GM21737 (cell line): Measurements from ENCODE around the gene SLC4A8.
"Not testable (repeated sequence)": the region's sequence is repeated elsewhere in the genome, so short reads cannot be mapped to it uniquely, and the experiment has no call there.

Experiments
- ATAC-seq: cut with Tn5 transposase; IDR thresholded peaks from one replicate; pipeline ENCODE4 v1.9.1; 2021; ENCODE audit warnings: mild to moderate bottlenecking, moderate library complexity; ENCODE audit not compliant: unreplicated experiment

Gene SLC4A8

DNA sequence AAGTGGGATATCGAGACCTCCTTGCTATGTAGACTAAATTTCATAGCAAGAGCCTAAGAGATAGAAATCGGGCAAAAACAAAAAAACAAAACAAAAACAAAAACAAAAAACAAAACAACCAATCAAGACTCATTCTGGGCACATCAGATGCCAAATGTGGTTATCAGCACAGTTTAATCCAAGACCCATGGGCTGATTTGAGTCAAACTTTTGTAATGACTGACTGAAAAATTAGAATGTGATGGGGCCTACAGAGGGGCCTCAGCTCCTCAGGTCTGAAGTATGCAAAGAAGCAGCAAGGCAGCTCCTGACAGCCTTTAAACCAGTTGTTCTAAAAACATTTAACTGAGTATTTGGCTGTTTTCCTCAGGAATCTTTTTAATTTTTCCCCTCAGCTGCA lies 49.3 kb downstream of the SLC4A8 start:
- no peak for ATAC-seq

- no peak for ATAC-seq
Observed at GRCh38 chr12:51475543-51475942, 50.9 kb downstream of the SLC4A8 start.

- no peak for ATAC-seq
Observed at GRCh38 chr12:51480978-51481377, 56.3 kb downstream of the SLC4A8 start.

- no peak for ATAC-seq
Observed at GRCh38 chr12:51482929-51483697, 58.5 kb downstream of the SLC4A8 start.

- no peak for ATAC-seq
Observed at GRCh38 chr12:51484119-51484518, 59.5 kb downstream of the SLC4A8 start.

DNA sequence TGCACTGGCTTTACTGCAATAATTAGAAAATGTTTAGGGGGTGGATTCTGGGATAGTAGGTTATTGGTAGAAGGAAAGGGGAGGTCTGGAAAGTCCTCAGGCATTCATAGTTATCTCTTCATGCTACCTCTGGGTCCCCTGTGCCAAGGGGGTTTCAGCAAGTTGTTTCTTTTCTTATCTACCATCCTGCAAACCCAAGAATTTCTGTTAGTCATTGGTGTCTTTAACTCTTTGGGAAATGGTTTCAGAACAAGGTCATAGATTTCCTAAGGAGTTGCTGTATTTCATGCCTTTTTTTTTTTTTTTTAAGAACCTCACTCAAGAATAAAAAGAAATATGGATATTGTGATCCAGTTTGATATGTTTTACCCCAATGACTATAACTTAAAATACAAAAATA lies 63.6 kb downstream of the SLC4A8 start:
- no peak for ATAC-seq

DNA sequence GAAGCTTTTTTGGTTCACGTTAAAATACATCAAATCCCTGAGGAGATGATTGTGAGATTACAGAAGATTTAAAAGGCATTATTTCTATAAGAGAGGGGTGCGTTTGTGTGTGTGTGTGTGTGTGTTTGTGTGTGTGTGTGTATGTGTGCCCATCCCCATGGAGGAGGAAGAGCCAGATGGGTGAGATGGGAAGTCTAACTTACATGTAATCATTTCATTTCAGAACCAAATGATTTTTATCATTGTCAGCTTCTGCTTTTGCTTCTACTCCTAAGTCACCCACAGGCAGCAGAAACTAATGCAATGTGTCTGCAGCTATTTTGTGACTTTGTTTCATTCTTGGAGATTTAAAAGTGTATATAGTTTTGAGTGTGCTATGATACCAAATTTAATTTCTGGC lies 68.7 kb downstream of the SLC4A8 start:
- no peak for ATAC-seq

GRCh38 chr12:51496895-51497294 lies 72.3 kb downstream of the SLC4A8 start:
- no peak for ATAC-seq

DNA sequence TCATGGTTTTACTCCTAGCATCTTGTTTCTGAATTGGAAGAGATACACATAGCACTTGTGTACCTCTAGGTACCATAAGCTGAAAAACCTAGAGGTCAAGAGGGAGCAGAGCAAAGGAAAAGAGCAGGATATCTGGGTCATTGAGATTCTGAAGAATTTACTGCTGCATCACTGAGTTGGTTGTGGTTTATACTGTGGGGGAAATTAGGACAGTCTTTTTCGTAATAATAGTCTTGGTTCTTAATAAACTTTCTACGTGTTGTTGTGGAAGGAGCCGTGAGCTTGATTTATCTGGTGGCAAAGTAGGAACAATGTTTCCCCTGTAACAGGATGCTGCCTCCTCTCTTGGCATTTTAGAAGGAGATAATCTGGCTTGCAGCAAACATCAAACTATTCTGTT lies 80.2 kb downstream of the SLC4A8 start:
- ATAC-seq, result no peak

- no peak for ATAC-seq
Observed at GRCh38 chr12:51505360-51506105, 80.9 kb downstream of the SLC4A8 start.

GRCh38 chr12:51507178-51507577 lies 82.5 kb downstream of the SLC4A8 start:
- no peak for ATAC-seq

DNA sequence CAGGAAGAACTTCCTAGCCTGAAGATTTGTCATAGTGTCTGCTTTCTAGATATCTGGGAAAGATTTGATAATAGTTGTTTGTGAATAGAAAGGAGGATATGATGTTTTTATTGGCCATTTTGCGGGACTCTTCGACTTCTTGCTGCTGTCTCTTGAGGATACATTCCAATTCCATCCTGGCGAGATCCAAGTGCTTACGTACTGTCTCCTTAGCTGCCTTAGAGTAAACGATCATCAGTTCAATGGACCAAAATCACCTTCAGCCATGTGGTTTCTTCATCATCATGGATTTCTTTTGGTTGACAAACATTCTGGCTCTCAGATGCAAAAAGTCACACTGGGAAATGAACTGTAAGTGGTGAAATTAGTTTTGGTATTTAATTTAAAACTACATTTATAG lies 83.7 kb downstream of the SLC4A8 start:
- no peak for ATAC-seq

DNA sequence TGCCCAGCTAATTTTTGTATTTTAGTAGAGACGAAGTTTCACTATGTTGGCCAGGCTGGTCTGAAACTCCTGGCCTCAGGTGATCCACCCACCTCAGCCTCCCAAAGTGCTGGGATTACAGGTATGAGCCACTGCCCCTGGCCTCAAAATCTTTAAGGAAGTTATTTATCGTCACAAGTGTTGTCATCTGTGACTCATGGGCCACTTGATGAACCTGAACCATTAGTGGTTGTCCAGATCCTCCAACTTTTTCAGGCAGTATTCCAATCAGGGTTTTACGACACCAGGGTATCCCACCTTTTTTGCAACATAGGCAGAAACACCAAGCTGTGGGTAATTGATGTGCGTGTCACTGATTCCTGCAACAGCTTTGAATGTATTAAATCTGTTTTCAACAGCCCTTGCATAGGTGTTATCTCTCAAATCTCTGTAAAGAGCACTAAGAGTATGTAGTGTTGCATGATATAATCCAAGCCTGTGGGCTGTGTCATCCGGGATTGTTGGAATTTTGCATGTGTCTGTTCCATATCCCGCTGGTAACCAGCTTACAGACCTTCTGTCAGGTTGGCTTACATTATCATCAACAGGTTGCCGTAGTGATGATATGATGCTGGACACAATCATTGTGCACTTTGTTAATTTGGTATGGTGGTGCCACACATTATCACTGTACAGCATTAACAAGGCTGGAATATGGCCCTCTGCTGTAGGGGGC lies 87.1 kb downstream of the SLC4A8 start:
- no peak for ATAC-seq

GRCh38 chr12:51512438-51512837 lies 87.8 kb downstream of the SLC4A8 start:
- no peak for ATAC-seq

DNA sequence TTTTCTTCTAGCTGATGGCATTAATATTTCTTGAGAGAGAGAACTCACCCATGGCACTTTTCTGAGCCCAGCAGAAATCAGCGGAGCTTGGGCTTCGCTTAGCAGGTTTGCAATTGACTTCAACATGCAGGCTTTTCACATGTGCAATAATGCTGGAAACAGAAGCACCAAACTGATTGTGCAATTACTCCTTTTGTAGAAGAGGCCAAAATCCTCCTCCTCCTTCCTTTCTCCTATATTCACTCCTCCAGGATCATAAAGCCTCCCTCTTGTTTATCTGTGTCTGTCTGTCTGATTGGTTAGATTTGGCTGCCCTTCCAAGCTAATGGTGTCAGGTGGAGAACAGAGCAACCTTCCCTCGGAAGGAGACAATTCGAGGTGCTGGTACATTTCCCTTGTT lies 90.4 kb downstream of the SLC4A8 start:
- ATAC-seq, result not testable (repeated sequence)

DNA sequence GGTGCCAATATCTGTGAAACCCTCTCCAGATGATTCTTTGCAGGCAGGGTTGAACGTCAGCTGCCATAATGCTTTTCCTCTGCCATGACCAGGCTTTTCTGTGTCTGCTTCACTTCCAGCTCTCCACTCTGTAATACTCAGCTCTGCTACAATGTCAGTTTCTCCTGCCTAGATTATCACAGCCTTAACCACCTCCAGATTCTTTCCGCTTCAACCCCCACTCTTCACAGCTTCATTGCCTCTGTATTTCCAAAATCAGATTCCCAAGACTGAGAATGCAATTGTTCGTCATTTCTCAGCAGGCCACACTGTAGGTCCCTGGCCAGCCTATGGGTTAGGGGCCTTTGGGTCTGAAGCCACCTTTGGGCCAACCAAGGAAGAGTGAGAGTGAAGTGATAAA lies 92.7 kb downstream of the SLC4A8 start:
- ATAC-seq, result no peak

DNA sequence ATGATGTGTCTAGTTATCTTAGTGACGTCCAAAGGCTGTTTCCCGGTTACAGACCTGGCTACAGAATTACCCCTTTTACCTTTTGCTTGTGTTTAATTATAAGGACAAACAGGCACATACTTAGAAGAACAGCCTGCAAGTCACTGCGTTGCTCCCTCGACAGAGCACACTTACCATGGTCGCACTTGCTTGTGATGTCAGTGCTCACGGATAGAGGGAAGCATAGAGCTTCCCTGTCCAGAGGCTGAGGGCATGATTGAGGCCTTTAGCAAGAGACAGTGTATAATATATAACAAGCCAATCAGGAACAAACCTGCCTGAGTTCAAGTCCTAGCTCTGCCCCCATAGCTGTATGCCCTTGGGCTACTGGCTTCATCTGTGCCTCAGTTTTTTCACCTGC lies 93.2 kb downstream of the SLC4A8 start:
- no peak for ATAC-seq

- no peak for ATAC-seq
Observed at GRCh38 chr12:51519755-51520154, 95.1 kb downstream of the SLC4A8 start.

- ATAC-seq, result no peak
Observed at GRCh38 chr12:51520576-51521325, 96.1 kb downstream of the SLC4A8 start.

DNA sequence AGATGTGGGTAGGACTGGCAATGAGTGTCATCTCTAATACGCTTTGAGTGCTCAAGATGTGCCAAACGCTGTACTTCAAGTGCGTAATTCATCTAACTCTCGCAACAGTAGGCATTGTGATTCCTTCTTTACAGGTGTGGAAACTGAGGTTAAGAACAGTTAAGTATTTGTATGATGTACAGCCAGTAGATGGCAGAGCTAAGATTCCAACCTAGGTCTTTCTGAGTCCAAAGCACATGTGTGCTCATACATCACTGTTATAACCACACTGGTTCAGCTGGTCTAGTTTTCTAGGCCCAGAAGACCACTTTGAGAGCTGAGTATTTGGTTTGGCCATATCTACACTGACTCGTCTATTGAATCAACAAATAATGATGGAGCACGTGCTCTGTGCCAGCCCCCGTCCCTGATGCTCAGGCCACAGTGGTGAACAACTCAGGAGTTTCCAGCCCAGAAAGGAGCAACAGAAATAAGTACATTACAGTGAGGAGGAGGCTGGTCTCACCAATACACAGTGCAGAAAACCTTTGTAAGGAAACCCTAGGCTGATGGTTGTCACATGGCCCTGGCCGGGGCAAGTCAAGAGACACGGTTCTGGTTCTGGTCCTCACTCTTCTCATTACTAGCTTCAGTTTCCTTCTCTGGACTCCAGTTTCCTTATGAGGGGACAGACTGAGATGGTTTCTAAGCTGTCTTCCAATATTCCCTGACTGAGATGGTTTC lies 97.1 kb downstream of the SLC4A8 start:
- no peak for ATAC-seq
